SK-N-SH treated with all-trans-retinoic acid at 6 μM for 48 hours (cell line): Measurements from ENCODE around the gene LRRC2.

ENCODE experiments used
- ISL1 ChIP-seq: fragments of 250-450 bp; sonication (Bioruptor Pico); IDR thresholded peaks from 2 replicates; pipeline ENCODE4 v2.1.2; 2022; ENCODE audit warnings: mild to moderate bottlenecking, moderate library complexity
- TOX ChIP-seq: fragments of 250-450 bp; sonication (Bioruptor Pico); IDR thresholded peaks from 2 replicates; pipeline ENCODE4 v1.8.0; 2021; ENCODE audit warnings: mild to moderate bottlenecking, moderate library complexity, borderline replicate concordance
- TF ChIP-seq, protein P1 (sequence below): fragments of 250-450 bp; sonication (Bioruptor Pico); IDR thresholded peaks from 2 replicates; pipeline ENCODE4 v1.5.1; 2021; ENCODE audit warnings: mild to moderate bottlenecking, moderate library complexity

DNA sequence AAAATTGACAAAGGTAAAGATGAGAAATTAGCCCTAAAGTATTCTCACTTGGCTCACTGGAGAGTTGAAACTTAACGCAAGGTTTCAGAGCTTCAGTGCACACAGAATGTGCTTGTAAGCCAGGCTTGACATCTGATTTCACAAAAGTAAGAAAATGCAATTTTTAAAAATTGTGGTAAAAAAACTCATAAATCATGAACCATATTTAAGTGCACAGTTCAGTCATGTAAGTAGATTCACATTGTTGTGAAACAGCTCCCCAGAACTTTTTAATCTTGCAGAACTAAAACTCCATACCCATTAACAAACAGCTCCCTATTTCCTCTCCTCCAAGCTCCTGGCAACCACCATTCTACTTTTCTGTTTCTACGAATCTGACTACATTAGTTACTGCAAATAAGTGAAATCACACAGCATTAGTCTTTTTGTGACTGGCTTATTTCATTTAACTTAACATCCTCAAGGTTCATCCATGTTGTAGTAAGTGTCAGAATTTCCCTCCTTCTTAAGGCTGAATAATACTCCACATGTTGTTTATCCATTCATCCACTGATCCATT, 53.8 kb downstream of the LRRC2 start:
- TF ChIP-seq ISL1 (no peak), TOX (CRISPR knock-in tag) (no peak)
- TF ChIP-seq, protein P1, sequence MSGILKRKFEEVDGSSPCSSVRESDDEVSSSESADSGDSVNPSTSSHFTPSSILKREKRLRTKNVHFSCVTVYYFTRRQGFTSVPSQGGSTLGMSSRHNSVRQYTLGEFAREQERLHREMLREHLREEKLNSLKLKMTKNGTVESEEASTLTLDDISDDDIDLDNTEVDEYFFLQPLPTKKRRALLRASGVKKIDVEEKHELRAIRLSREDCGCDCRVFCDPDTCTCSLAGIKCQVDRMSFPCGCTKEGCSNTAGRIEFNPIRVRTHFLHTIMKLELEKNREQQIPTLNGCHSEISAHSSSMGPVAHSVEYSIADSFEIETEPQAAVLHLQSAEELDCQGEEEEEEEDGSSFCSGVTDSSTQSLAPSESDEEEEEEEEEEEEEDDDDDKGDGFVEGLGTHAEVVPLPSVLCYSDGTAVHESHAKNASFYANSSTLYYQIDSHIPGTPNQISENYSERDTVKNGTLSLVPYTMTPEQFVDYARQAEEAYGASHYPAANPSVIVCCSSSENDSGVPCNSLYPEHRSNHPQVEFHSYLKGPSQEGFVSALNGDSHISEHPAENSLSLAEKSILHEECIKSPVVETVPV: no peak
